Mucosa of descending colon (tissue), 3 donors: Measurements from ENCODE around the gene FBXW2. TPM values are rescaled to one million over a fixed set of nuclear protein-coding genes. Genes with fewer than 3 reads are reported as not detected.

Source experiments
- ATAC-seq: fragments of 200-7000 bp; cut with Tn5 transposase; one replicate; pipeline ENCODE4 v1.9.1; 2020; ENCODE audit warnings: mild to moderate bottlenecking, moderate library complexity
- DNase-seq, 3 donors: peaks; one replicate each; pipeline ENCODE4 v3.0.0-alpha.2; 2020
- H3K36me3 ChIP-seq: fragments of 200-600 bp; one replicate; pipeline ENCODE4 v1.8.0; 2021; ENCODE audit warnings: low read depth, mild to moderate bottlenecking
- H3K4me1 ChIP-seq: fragments of 200-600 bp; one replicate; pipeline ENCODE4 v1.8.0; 2021; ENCODE audit warnings: low read depth, mild to moderate bottlenecking
- H3K4me3 ChIP-seq: fragments of 200-600 bp; one replicate; pipeline ENCODE4 v1.8.0; 2021; ENCODE audit warnings: mild to moderate bottlenecking
- H3K9me3 ChIP-seq: fragments of 200-600 bp; one replicate; pipeline ENCODE4 v1.8.0; 2021; ENCODE audit warnings: mild to moderate bottlenecking
- CTCF ChIP-seq: fragments of 200-600 bp; IDR thresholded peaks from one replicate; pipeline ENCODE4 v1.8.0; 2022; ENCODE audit warnings: antibody characterized with exemption, mild to moderate bottlenecking
- intact Hi-C, 2 donors: fragments of 100-400 bp; cut with DNase I in 1 of 2; cut with micrococcal nuclease in 1 of 2; formaldehyde crosslinking; loops; one replicate each; pipeline versions ENCODE4 v1.11.0 to v1.11.1; 2022; cut with DNase I, micrococcal nuclease
- total RNA-seq, 3 donors: library from RNA; stranded (reverse); fragmentation: NEBNext Ultra II Directional in 2 of 3; extraction: Animal tissue kit (Norgen Biotek cat#: 25700) in 2 of 3; gene quantifications; one replicate each; pipeline versions ENCODE4 v1.2.1 to v1.2.4, GENCODE V29; 2021 to 2023
- donor health status: DM: no; HTN: no; CAD: no; lungs with moderate emphysema.
- donor health status: DM: no; HTN: no; CAD: no.
- donor health status: DM: no; HTN: yes; CAD: no.

The FBXW2 gene
- total RNA-seq, 3 donors from 2014 or later = 62.1 to 67.5 (median 65.0) TPM

GRCh38 chr9:120832807-120833206 is 39.6 kb upstream of the FBXW2 start:
- DNase-seq (no peak), ATAC-seq (no peak)
- intact Hi-C loops = no loop called here
- TF ChIP-seq CTCF = no peak
- Histone ChIP-seq H3K4me1 (no peaks in the 10 kb centered on the region), H3K4me3 (no peak overlapping the region), H3K36me3 (peaks cover 6% of the 10 kb centered on the region), H3K9me3 (no peaks in the 10 kb centered on the region)

GRCh38 chr9:120830865-120831264 is 37.6 kb upstream of the FBXW2 start:
- Histone ChIP-seq H3K36me3 (peaks cover 6% of the 10 kb centered on the region), H3K4me1 (no peaks in the 10 kb centered on the region), H3K9me3 (no peaks in the 10 kb centered on the region), H3K4me3 (no peak overlapping the region)
- intact Hi-C loops = no loop called here
- ATAC-seq = no peak
- no peak for DNase-seq
- TF ChIP-seq CTCF = no peak

DNA sequence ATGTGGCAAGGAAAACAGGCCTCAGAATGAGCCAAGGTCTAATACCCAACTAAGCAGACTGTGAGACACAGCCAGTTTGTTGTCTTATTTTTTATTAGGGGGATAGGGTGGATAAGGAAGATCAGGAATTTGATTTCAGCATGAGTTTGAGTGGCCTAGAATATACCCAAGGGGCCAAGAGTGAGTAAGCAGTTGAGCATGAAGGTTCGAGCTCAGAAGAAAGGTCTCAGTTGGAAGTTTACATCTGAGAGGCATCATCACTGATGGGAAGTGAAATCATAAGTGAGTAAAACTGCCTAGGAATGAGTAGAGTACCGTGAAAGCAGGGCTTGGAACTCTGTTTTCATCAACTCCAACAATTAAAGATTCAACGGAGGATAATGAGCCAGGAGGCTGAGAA is 36.9 kb upstream of the FBXW2 start:
- no peak for TF ChIP-seq CTCF
- Histone ChIP-seq H3K4me1 (no peaks in the 10 kb centered on the region), H3K9me3 (no peaks in the 10 kb centered on the region), H3K36me3 (peaks cover 6% of the 10 kb centered on the region), H3K4me3 (no peak overlapping the region)
- intact Hi-C loops = no loop called here
- ATAC-seq (no peak), DNase-seq (no peak)

DNA sequence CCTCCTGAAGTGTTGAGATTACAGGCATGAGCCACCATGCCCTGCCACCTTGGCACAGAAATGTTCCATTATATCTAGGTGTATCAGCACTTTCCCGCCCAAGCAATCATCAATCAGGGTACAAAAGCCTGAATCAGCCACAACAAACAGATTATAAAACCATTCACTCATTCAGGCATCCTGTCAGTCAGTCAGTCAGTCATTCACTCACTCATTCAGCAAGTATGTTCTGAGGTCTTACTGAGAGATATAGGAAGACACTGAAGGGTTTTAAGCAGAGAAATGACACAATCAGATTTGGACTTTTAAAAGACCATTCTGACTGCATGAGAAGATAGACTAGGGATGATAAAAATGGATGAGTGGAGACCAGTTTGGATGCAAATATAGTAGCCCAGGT is 36.4 kb upstream of the FBXW2 start:
- H3K4me1 ChIP-seq = no peaks in the 10 kb centered on the region
- intact Hi-C loops = no loop called here
- H3K4me3 ChIP-seq = no peak overlapping the region
- ATAC-seq = no peak
- peaks cover 6% of the 10 kb centered on the region for H3K36me3 ChIP-seq
- DNase-seq = no peak
- TF ChIP-seq CTCF = no peak
- no peaks in the 10 kb centered on the region for H3K9me3 ChIP-seq

DNA sequence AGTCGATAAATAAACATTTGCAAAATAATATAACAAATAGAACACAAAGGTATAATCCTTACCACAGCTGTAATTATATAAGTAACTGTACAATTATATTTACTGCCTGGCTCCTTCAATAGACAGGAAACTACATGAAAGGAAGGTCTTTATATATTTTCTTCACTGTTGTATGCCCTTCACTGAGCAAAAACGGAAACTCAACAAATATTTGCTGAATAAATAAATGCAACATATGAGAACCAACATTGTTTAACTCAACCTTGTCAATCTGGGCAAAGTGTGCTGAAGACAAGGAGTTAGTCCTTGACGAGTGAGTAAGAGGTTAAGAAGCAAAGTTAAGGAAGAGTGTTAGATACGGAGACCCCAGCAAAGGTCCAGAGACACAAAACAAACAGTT is 26.9 kb upstream of the FBXW2 start:
- no peaks in the 10 kb centered on the region for H3K36me3 ChIP-seq
- no peak for DNase-seq

More for the DNA sequence above, 26.9 kb upstream of the FBXW2 start:
- Histone ChIP-seq H3K4me1 (no peaks in the 10 kb centered on the region), H3K4me3 (no peak overlapping the region), H3K9me3 (no peaks in the 10 kb centered on the region)
- no peak for ATAC-seq
- no peak for TF ChIP-seq CTCF
- intact Hi-C loops = no loop called here
